Body of pancreas (tissue), 4 donors: ENCODE data around the gene KRT28.

Experiments
- CTCF ChIP-seq, 7 experiments: fragments of 450-650 bp in 4 of 7; fragments of 200-600 bp in 3 of 7; sonication (generic) in 3 of 7; IDR thresholded peaks; one replicate each; pipeline ENCODE4 v1.5.1; 2016 to 2019; ENCODE audit warnings: antibody characterized with exemption in 7 of 7
- POLR2A ChIP-seq, 3 donors: fragments of 450-650 bp; IDR thresholded peaks; one replicate each; pipeline ENCODE4 v1.6.1; 2016; ENCODE audit warnings: antibody characterized with exemption in 3 of 3, mild to moderate bottlenecking in 2 of 3

- TF ChIP-seq CTCF (IDR thresholded peaks at IDR 0.05): no peak
- no peak for TF ChIP-seq POLR2A (IDR thresholded peaks at IDR 0.05)
Observed at GRCh38 chr17:40796846-40797245, 2.9 kb downstream of the KRT28 start.
